H1 (cell line): Measurements from ENCODE around the gene SMYD5. TPM values are rescaled to one million over a fixed set of nuclear protein-coding genes. Genes with fewer than 3 reads are reported as not detected.
A peak's percentile ranks its signal among the peaks of the same experiment; 100 is the strongest.

Experiments
- ASH2L ChIP-seq: fragments of 200-600, 300-600 bp; sonication (generic); IDR thresholded peaks from one replicate; pipeline ENCODE4 v1.7.1; 2017; ENCODE audit warnings: low read length
- BCL11A ChIP-seq, 2 experiments: IDR thresholded peaks; one replicate each; pipeline ENCODE4 v1.6.1; 2011; ENCODE audit warnings: low read depth in 2 of 2, low read length in 2 of 2, mild to moderate bottlenecking in 2 of 2
- BRCA1 ChIP-seq: IDR thresholded peaks from 2 replicates; pipeline ENCODE4 v1.6.1; 2012; ENCODE audit warnings: low read depth, low read length, improper control_type of control experiment
- CBX5 ChIP-seq: fragments of 300-800, 300-1000 bp; sonication (generic); IDR thresholded peaks from 2 replicates; pipeline ENCODE4 v1.7.1; 2016; ENCODE audit warnings: antibody characterized with exemption, low read length, low read depth
- CBX8 ChIP-seq: fragments of 300-800, 300-1000 bp; sonication (generic); IDR thresholded peaks from 2 replicates; pipeline ENCODE4 v1.7.1; 2016; ENCODE audit warnings: low read depth, low read length, borderline replicate concordance
- CTBP2 ChIP-seq: IDR thresholded peaks from 2 replicates; pipeline ENCODE4 v1.7.0; 2011; ENCODE audit warnings: borderline replicate concordance, mild to moderate bottlenecking, moderate library complexity, mixed read lengths, low read length; ENCODE audit not compliant: insufficient read depth, insufficient read length
- EZH2 ChIP-seq: fragments of 200-600 bp; sonication (generic); IDR thresholded peaks from 2 replicates; pipeline ENCODE4 v1.7.1; 2012; ENCODE audit warnings: low read depth, mild to moderate bottlenecking, moderate library complexity, low read length, inconsistent platforms; ENCODE audit not compliant: severe bottlenecking
- GABPA ChIP-seq: IDR thresholded peaks from 2 replicates; pipeline ENCODE4 v1.6.1; 2011; ENCODE audit warnings: mild to moderate bottlenecking, low read length, moderate library complexity, borderline replicate concordance; ENCODE audit not compliant: insufficient read depth
- GTF2F1 ChIP-seq: IDR thresholded peaks from 2 replicates; pipeline ENCODE4 v1.6.1; 2012; ENCODE audit warnings: low read depth, low read length, improper control_type of control experiment, borderline replicate concordance
- HDAC6 ChIP-seq: IDR thresholded peaks from one replicate; pipeline ENCODE4 v1.7.1; 2012; ENCODE audit warnings: low read depth, mild to moderate bottlenecking, inconsistent platforms, low read length, moderate library complexity
- PHF8 ChIP-seq: fragments of 200-600 bp; sonication (generic); conservative IDR thresholded peaks from 2 replicates; pipeline ENCODE4 v1.7.1; 2012; ENCODE audit warnings: low read depth, mild to moderate bottlenecking, inconsistent platforms, low read length, moderate library complexity
- POLR2A ChIP-seq, 2 experiments: IDR thresholded peaks; 1 replicate in 1 of 2; 2 replicates in 1 of 2; pipeline ENCODE4 v1.6.1; 2011; ENCODE audit warnings: low read depth in 2 of 2, low read length in 2 of 2, mild to moderate bottlenecking in 2 of 2; ENCODE audit errors: control extremely low read depth in 1 of 2
- POLR2AphosphoS5 ChIP-seq: IDR thresholded peaks from 2 replicates; pipeline ENCODE4 v1.6.1; 2011; ENCODE audit warnings: low read depth, low read length
- POU5F1 ChIP-seq: IDR thresholded peaks from 2 replicates; pipeline ENCODE4 v1.6.1; 2011; ENCODE audit warnings: low read depth, mild to moderate bottlenecking, low read length, moderate library complexity
- RAD21 ChIP-seq, 2 experiments: IDR thresholded peaks in 1 of 2; conservative IDR thresholded peaks in 1 of 2; 2 replicates each; pipeline ENCODE4 v1.6.1; 2011; ENCODE audit warnings: low read depth in 2 of 2, low read length in 2 of 2, improper control_type of control experiment in 1 of 2, inconsistent platforms in 1 of 2, mild to moderate bottlenecking in 1 of 2, moderate library complexity in 1 of 2
- RFX5 ChIP-seq: IDR thresholded peaks from 2 replicates; pipeline ENCODE4 v1.6.1; 2011; ENCODE audit warnings: low read depth, low read length, improper control_type of control experiment, borderline replicate concordance
- RXRA ChIP-seq: IDR thresholded peaks from 2 replicates; pipeline ENCODE4 v1.6.1; 2011; ENCODE audit warnings: low read depth, mild to moderate bottlenecking, low read length, moderate library complexity; ENCODE audit not compliant: insufficient read depth
- SIN3A ChIP-seq, 2 experiments: IDR thresholded peaks in 1 of 2; conservative IDR thresholded peaks in 1 of 2; 2 replicates each; pipeline ENCODE4 v1.6.1; 2011 to 2012; ENCODE audit warnings: low read length in 2 of 2, improper control_type of control experiment in 1 of 2, low read depth in 1 of 2, mild to moderate bottlenecking in 1 of 2
- SIRT6 ChIP-seq: IDR thresholded peaks from one replicate; pipeline ENCODE4 v1.7.1; 2012; ENCODE audit warnings: low read length, inconsistent platforms
- SP4 ChIP-seq: IDR thresholded peaks from 2 replicates; pipeline ENCODE4 v1.6.1; 2012; ENCODE audit warnings: low read length, inconsistent platforms
- ZNF274 ChIP-seq: IDR thresholded peaks from 2 replicates; pipeline ENCODE4 v1.7.0; 2012; ENCODE audit warnings: low read length, borderline replicate concordance; ENCODE audit errors: extremely low read depth
- polyA plus RNA-seq, 7 experiments: library from polyadenylated mRNA; depleted of rRNA in 3 of 7; stranded (reverse) in 5 of 7; unstranded in 2 of 7; fragments of >200 nt in 5 of 7; fragments of 200-250 nt in 2 of 7; gene quantifications; 1 replicate in 5 of 7; 2 replicates in 1 of 7; 4 replicates in 1 of 7; pipeline versions ENCODE4 v1.2.1 to v1.2.3, GENCODE V29; 2011 to 2013; ENCODE audit warnings: missing spikeins in 2 of 7, mixed read lengths in 2 of 7
- total RNA-seq: library from RNA; stranded (reverse); fragmentation: NEBNext Ultra II Directional; extraction: Animal tissue kit (Norgen Biotek cat#: 25700); gene quantifications from 2 replicates; pipeline ENCODE4 v1.2.1, GENCODE V29; 2021
- TF ChIP-seq, protein P1 (sequence below): IDR thresholded peaks from 2 replicates; pipeline ENCODE4 v1.6.1; 2011; ENCODE audit warnings: low read depth, mild to moderate bottlenecking, low read length; ENCODE audit not compliant: insufficient read depth

The SMYD5 gene
- total and polyA plus RNA-seq, 2 of the 8 experiments (the other 6 are each of a cell fraction or from before 2014, with no cell fraction given), result 35.2 to 56.7 TPM

- no peak for TF ChIP-seq POLR2AphosphoS5
- TF ChIP-seq SIRT6, result no peak
- no peak for TF ChIP-seq HDAC6
- no peak for TF ChIP-seq CBX5
- TF ChIP-seq SIN3A (conservative IDR thresholded peaks at IDR 0.05 in 1 of 2, IDR thresholded peaks at IDR 0.05 in 1 of 2; ENCODE audit: low read depth in 1 of 2, low read length in 2 of 2), result no peak
- TF ChIP-seq CTBP2, result no peak
- no peak for TF ChIP-seq BCL11A (IDR thresholded peaks at IDR 0.05; ENCODE audit: low read depth in 2 of 2, low read length in 2 of 2)
- TF ChIP-seq, protein P1, sequence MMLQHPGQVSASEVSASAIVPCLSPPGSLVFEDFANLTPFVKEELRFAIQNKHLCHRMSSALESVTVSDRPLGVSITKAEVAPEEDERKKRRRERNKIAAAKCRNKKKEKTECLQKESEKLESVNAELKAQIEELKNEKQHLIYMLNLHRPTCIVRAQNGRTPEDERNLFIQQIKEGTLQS, result no peak
- no peak for TF ChIP-seq POLR2A (IDR thresholded peaks at IDR 0.05; ENCODE audit: control extremely low read depth in 1 of 2, low read depth in 2 of 2, low read length in 2 of 2)
- no peak for TF ChIP-seq BRCA1
- TF ChIP-seq GABPA, result no peak
- no peak for TF ChIP-seq ZNF274
- peak; percentile 3 for TF ChIP-seq ASH2L
- no peak for TF ChIP-seq POU5F1
- no peak for TF ChIP-seq CBX8
- TF ChIP-seq GTF2F1, result no peak
- TF ChIP-seq EZH2, result peak; percentile 16
- peak; percentile 79 to 87 for TF ChIP-seq RAD21 (IDR thresholded peaks at IDR 0.05 in 1 of 2, conservative IDR thresholded peaks at IDR 0.05 in 1 of 2; ENCODE audit: low read depth in 2 of 2, low read length in 2 of 2)
- no peak for TF ChIP-seq RXRA
- no peak for TF ChIP-seq PHF8
- TF ChIP-seq RFX5, result no peak
- no peak for TF ChIP-seq SP4
These were observed 1.4 kb upstream of the SMYD5 start (continued) for GRCh38 chr2:73212448-73213176.
